VCaP (cell line): ENCODE data around the gene ADGRD1.

ENCODE experiments used
- H3K27ac ChIP-seq: fragments of 450-650 bp; 2 replicates; pipeline ENCODE4 v1.5.1; 2017
- CTCF ChIP-seq: fragments of 450-650 bp; conservative IDR thresholded peaks from 2 replicates; pipeline ENCODE4 v1.5.1; 2017; ENCODE audit warnings: mild to moderate bottlenecking, moderate library complexity

ADGRD1 gene

GRCh38 chr12:131188131-131189050 is 234.7 kb downstream of the ADGRD1 start:
- TF ChIP-seq CTCF = no peak

GRCh38 chr12:131189781-131190180 is 236.1 kb downstream of the ADGRD1 start:
- H3K27ac ChIP-seq = no peak overlapping the region
- no peak for TF ChIP-seq CTCF

More at GRCh38 chr12:131188131-131189050, 234.7 kb downstream of the ADGRD1 start:
- H3K27ac ChIP-seq = no peak overlapping the region

- TF ChIP-seq CTCF = no peak
- H3K27ac ChIP-seq = no peak overlapping the region
Measured at GRCh38 chr12:131190965-131191364, 237.3 kb downstream of the ADGRD1 start.
